Body of pancreas (tissue), 4 donors: ENCODE results near the gene RFWD3. TPM values are rescaled to one million over a fixed set of nuclear protein-coding genes. Genes with fewer than 3 reads are reported as not detected.

ENCODE experiments used
- ATAC-seq: fragments of 150-250 bp; one replicate; pipeline ENCODE4 v1.9.1; 2016
- DNase-seq, 4 donors: peaks; one replicate each; pipeline ENCODE4 v3.0.0-alpha.2; 2019
- H3K27ac ChIP-seq, 4 donors: fragments of 200-600 bp; sonication (generic); 1 replicate in 3 of 4; 2 replicates in 1 of 4; pipeline versions ENCODE4 v1.5.1 to v1.6.1; 2016 to 2019; ENCODE audit warnings: mild to moderate bottlenecking in 1 of 4, mixed read lengths in 1 of 4, moderate library complexity in 1 of 4
- H3K27me3 ChIP-seq, 2 donors: fragments of 200-600 bp; sonication (generic); one replicate each; pipeline ENCODE4 v1.6.0; 2016; ENCODE audit warnings: mild to moderate bottlenecking in 1 of 2
- H3K36me3 ChIP-seq, 2 donors: fragments of 200-600 bp; sonication (generic); replicated peaks in 1 of 2; 2 replicates each; pipeline ENCODE4 v1.5.1; 2016; ENCODE audit warnings: low read depth in 2 of 2; ENCODE audit not compliant: insufficient read depth in 1 of 2
- H3K4me1 ChIP-seq: fragments of 200-600 bp; sonication (generic); one replicate; pipeline ENCODE4 v1.6.0; 2016
- H3K4me3 ChIP-seq, 2 donors: fragments of 200-600 bp; sonication (generic); 1 replicate in 1 of 2; 2 replicates in 1 of 2; pipeline ENCODE4 v1.5.1; 2016 to 2019
- H3K9me3 ChIP-seq, 3 donors: fragments of 200-600 bp; sonication (generic); 1 replicate in 2 of 3; 2 replicates in 1 of 3; pipeline ENCODE4 v1.5.1; 2016
- POLR2A ChIP-seq, 3 donors: fragments of 450-650 bp; IDR thresholded peaks; one replicate each; pipeline ENCODE4 v1.6.1; 2016; ENCODE audit warnings: antibody characterized with exemption in 3 of 3, mild to moderate bottlenecking in 2 of 3
- WGBS, 2 donors: methylation state at CpG; one replicate each; pipeline ENCODE4 v1.1.5; 2017; 5-methylcytosine and 5-hydroxymethylcytosine counted together
- intact Hi-C: fragments of 100-400 bp; cut with DNase I; formaldehyde crosslinking; loops from one replicate; pipeline ENCODE4 v1.15.1; 2023
- total RNA-seq, 2 donors: library from RNA; depleted of rRNA; stranded (reverse); fragments of >200 nt; gene quantifications; one replicate each; pipeline ENCODE4 v1.1.0, GENCODE V29; 2016
- TF ChIP-seq, protein P1 (sequence below), 7 experiments: fragments of 450-650 bp in 4 of 7; fragments of 200-600 bp in 3 of 7; sonication (generic) in 3 of 7; IDR thresholded peaks; one replicate each; pipeline ENCODE4 v1.5.1; 2016 to 2019; ENCODE audit warnings: antibody characterized with exemption in 7 of 7

Gene RFWD3
- total RNA-seq, 2 donors from 2014 or later: 10.5 to 12.2 TPM

DNA sequence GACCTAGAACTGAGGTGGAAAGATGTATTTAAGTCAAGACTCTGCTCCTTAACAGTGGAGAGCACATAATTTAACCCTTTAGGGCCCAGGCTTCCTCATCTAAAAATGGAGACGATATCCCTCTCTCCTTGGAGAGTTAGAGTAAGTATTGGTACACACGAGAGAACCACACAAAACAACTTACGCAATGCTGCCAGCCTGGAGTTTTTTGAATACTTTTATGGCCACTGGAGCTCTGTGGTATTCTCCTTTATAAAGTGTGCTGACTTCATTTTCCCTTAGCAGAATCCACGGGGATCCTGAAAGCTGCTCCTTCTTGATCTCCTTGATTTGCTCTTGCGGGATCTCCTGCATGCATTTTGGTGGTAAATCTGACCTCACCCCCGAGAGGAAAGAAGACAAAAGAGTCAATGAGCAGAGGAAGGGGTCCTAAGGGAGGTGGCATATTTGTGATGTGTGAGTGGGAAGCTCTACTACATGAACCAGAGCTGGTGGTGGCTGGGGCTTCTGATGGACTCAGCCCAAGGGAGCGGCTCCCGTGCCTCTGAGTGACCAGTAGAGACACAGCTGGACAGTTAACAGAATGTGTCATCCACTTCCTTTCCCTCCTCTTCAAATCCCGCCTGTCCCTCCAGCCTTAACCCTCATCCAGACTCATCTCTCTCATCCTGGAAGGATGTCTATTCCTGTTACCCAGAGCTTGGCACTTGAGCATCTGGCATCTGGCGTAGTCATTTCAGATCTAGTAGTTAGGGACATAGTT is 24.6 kb upstream of the RFWD3 start:
- DNase-seq: no peak
- ATAC-seq: no peak
- 83 to 92% methylated on average over 10 of the region's 10 CpGs for WGBS, 2 donors
- intact Hi-C loops: no loop called here
- Histone ChIP-seq H3K27me3 (no peaks in the 10 kb centered on the region), H3K9me3 (no peaks in the 10 kb centered on the region), H3K36me3 (peaks cover 0 to 10% of the 10 kb centered on the region in 2 donors), H3K4me1 (peaks cover 4% of the 10 kb centered on the region), H3K27ac (no peak overlapping the region), H3K4me3 (no peak overlapping the region)
- no peak for TF ChIP-seq POLR2A (IDR thresholded peaks at IDR 0.05)
- TF ChIP-seq, protein P1, sequence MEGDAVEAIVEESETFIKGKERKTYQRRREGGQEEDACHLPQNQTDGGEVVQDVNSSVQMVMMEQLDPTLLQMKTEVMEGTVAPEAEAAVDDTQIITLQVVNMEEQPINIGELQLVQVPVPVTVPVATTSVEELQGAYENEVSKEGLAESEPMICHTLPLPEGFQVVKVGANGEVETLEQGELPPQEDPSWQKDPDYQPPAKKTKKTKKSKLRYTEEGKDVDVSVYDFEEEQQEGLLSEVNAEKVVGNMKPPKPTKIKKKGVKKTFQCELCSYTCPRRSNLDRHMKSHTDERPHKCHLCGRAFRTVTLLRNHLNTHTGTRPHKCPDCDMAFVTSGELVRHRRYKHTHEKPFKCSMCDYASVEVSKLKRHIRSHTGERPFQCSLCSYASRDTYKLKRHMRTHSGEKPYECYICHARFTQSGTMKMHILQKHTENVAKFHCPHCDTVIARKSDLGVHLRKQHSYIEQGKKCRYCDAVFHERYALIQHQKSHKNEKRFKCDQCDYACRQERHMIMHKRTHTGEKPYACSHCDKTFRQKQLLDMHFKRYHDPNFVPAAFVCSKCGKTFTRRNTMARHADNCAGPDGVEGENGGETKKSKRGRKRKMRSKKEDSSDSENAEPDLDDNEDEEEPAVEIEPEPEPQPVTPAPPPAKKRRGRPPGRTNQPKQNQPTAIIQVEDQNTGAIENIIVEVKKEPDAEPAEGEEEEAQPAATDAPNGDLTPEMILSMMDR (IDR thresholded peaks at IDR 0.05): no peak

DNA sequence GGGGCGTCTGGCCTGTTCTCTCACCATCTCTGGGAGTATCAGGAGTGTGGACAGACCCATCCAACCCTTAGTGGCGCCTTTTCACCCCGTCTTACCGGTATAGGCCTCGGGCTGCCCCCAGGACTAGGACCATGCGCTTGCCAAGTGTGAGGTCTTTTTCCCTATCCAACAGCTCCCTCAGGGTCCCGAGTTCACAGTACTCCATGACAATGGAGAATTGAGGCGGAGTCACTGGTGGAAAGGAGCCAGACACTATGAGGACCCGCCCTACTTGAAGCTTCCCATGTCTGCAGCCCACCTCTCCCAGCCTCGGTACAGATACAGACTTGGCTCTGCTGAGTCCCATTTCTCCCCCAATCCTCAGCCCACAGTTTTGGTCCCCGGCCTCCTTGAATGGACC is 15.9 kb upstream of the RFWD3 start:
- peaks cover 0 to 5% of the 10 kb centered on the region in 2 donors for H3K36me3 ChIP-seq
- TF ChIP-seq, protein P1 (IDR thresholded peaks at IDR 0.05): no peak
- TF ChIP-seq POLR2A (IDR thresholded peaks at IDR 0.05): no peak

DNA sequence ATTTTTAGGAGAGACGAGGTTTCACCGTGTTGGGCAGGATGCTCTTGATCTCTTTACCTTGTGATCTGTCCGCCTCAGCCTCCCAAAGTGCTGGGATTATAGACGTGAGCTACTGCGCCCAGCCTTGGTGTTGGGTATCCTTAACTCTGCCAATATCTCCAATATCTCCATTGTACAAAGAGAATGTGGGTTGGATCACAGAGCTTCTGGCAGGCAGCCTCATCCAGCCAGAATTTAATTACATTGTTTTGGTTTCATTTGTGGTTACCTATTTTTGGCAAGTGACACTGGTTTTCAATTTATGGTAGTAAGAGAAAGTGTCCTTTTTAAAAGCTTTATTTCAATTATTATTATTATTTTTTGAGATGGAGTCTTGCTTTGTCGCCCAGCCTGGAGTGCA is 14.0 kb upstream of the RFWD3 start:
- 91 to 92% methylated on average over 6 of the region's 6 CpGs for whole genome bisulfite sequencing, 2 donors
- peaks cover 0 to 5% of the 10 kb centered on the region in 2 donors for H3K36me3 ChIP-seq

More for the DNA sequence above, 15.9 kb upstream of the RFWD3 start:
- no peaks in the 10 kb centered on the region for H3K9me3 ChIP-seq
- no peak overlapping the region for H3K4me3 ChIP-seq
- no peaks in the 10 kb centered on the region for H3K4me1 ChIP-seq
- intact Hi-C loops: no loop called here
- DNase-seq: no peak
- H3K27me3 ChIP-seq: no peaks in the 10 kb centered on the region
- no peak for ATAC-seq
- H3K27ac ChIP-seq: no peak overlapping the region
- 82 to 84% methylated on average over 8 to 11 of the region's 11 CpGs for WGBS, 2 donors

DNA sequence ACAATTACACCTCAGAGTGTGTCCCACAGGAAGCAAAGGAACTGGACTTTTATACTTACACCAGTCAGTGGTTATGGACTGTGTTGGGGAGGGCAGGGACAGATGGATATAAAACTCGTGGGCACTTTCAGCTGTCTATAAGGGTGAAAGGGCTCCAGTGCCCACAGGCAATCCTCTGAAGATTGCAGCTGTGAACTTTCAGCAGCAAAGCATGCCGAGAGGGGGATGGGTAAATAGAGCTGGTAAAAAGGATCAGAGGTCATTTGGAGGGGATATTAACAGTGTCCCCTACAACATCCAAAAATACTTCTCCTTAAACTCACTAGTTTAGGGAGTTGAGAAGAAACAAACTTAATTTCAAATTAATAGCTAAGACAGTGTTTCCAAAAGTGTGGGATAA is 13.3 kb upstream of the RFWD3 start:
- DNase-seq: no peak
- WGBS, 2 donors: 30 to 46% methylated on average over 2 of the region's 2 CpGs
- intact Hi-C loops: no loop called here

More for the DNA sequence above, 14.0 kb upstream of the RFWD3 start:
- DNase-seq (no peak), ATAC-seq (no peak)
- H3K27me3 ChIP-seq: no peaks in the 10 kb centered on the region
- no peaks in the 10 kb centered on the region for H3K9me3 ChIP-seq
- H3K4me1 ChIP-seq: no peaks in the 10 kb centered on the region
- TF ChIP-seq, protein P1 (IDR thresholded peaks at IDR 0.05): no peak
- TF ChIP-seq POLR2A (IDR thresholded peaks at IDR 0.05): no peak
- intact Hi-C loops: no loop called here
- H3K27ac ChIP-seq: no peak overlapping the region
- no peak overlapping the region for H3K4me3 ChIP-seq

More for the DNA sequence above, 13.3 kb upstream of the RFWD3 start:
- H3K9me3 ChIP-seq: no peaks in the 10 kb centered on the region
- H3K36me3 ChIP-seq: peaks cover 0 to 5% of the 10 kb centered on the region in 2 donors
- H3K27ac ChIP-seq: no peak overlapping the region
- TF ChIP-seq, protein P1 (IDR thresholded peaks at IDR 0.05): no peak
- TF ChIP-seq POLR2A (IDR thresholded peaks at IDR 0.05): no peak
- ATAC-seq: no peak
- H3K4me1 ChIP-seq: no peaks in the 10 kb centered on the region
- H3K4me3 ChIP-seq: no peak overlapping the region
- no peaks in the 10 kb centered on the region for H3K27me3 ChIP-seq
